Skin of body (tissue), 2 donors: ENCODE data around the gene IQGAP3. TPM values are rescaled to one million over a fixed set of nuclear protein-coding genes. Genes with fewer than 3 reads are reported as not detected.

Source experiments
- DNase-seq: peaks from one replicate; lab custom pipeline; 2025; lab: John Stamatoyannopoulos, UW
- total RNA-seq: library from RNA; depleted of rRNA; stranded (reverse); fragments of >200 nt; gene quantifications from one replicate; pipeline ENCODE4 v1.2.3, GENCODE V29; 2014

The IQGAP3 gene
- total RNA-seq, 1 donor from 2014 or later: 8.6 TPM

DNA sequence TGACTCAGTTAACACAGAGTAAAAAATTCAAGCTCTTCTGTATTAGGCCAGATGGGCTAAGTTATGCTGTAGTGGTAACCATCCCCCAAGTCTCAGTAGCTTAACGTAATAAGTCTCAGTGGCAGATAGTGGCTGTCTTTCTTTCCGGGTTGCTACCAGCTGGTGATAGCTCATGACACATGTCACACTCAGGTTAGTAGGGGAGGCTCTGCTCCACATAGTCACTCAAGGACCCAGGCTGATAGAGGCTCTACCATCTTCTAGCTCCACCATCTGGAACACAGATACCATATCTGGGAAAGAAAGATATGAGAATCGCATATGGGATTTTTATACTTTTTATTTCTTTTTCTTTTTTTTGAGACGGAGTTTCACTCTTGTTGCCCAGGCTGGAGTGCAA is 55.5 kb downstream of the IQGAP3 start:
- DNase-seq: no peak

DNA sequence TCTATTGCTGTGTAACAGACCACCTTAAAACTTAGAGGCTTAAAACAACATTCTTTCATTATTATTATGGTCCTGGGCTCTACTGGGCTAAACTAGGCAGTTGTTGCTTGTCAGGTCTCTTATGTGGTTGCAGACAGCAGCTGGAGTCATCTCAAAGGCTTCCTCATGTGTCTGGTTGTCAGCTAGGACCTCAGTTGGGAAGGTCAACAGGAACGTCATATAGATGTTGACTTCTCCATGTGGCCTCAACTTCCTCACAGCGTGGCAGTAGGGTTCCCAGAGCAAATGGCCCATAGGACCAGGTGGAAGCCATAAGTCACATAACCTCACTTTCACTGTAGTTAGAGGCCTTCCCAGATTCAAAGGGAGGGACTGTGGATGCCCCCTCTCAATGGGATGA is 56.4 kb downstream of the IQGAP3 start:
- no peak for DNase-seq

DNA sequence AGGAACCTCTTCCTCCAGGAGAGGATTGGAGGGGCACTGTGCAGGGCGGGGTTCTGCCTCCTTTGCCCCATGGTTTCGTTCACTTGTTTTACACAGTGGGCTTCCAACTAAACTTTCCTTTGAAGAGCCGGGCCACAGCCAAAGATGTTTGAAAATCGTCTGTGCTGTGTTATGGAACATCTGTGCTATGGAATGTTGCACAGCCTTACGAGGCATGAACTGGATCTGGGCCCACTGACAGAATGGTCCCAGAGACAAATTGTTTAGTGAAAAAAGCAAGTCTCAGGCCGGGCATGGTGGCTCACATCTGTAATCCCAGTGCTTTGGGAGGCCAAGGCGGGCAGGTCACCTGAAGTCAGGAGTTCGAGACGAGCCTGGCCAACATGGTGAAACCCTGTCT is 59.2 kb downstream of the IQGAP3 start:
- DNase-seq: peak; percentile 37

DNA sequence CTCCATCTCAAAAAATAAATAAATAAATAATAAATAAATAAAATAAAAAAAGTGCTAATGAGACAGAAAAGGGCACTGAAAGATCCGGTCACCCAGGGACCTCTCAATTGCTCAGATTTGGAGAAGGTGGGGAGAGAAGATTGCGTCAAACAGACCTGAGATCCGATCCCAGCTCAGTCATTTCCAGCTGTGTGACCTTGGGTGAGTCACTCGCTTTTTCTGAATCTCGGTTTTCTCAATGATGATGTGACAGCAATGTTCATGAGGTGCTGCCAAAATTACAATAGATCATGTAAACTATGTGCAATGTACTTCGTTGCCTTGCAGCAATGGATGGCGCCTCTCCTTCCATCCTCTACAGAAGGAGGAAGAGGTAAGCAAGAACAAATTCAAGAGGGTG is 60.7 kb downstream of the IQGAP3 start:
- no peak for DNase-seq

DNA sequence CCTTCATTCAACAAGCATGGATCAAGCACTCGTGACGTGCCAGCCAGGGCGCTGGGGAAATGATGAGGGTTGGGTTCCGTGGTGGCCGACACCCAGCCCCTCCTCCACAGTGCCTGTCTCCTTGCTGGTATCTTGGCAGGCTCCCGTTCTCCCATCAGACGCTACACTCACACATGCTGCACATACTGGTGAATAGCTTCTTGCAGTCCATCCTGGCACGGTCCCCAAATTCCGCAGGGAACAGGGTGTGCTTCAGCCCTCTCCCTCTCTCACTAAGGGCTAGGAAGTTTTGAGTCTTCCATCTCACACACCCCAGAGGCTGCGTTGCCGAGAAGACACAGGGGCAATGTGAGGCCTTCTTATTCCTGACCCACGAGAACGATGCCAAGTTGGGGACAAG is 61.7 kb downstream of the IQGAP3 start:
- DNase-seq: peak; percentile 15

DNA sequence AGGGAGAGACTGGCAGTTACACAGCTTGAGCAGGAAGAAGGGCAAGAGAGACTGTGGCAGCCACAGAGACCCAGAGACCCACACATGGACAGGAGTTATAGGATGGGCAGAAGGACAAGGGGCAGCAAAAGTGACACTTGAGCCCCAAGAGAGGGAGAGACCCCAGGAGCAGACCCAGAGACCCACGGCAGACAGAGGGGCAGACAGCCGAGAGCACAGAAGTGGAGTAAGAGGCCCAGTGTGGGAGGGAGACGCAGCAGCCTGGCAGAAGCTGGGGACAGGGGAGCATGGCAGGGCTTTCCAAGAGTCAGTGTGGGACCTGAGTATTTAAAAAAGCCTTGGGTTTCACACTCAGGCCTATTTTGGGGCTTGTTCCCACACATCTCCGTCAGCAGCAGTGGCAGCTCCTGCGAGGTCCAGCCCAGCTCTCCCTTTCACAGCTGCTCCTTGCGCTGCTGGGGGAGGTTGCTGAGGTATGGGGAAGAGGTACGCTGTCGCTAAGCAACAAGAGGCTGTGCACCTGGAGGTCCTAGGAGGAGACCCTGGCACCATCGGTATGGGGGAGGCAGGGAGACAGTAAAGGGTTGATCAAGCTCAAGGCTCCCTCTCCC is 62.8 kb downstream of the IQGAP3 start:
- no peak for DNase-seq

DNA sequence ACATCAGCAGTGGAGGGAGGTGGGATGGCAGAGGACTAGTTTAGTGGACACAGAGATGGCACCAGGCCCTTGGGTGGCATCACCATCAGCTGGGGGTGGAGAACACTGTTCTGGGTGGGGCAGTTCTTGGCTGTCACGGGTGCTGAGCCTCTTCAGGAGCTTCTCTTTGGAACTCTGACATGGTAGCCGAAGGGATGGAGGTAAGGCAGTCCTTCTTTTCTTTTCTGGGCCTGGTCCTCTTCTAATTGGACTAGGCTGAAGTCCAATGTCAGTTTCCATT is 63.5 kb downstream of the IQGAP3 start:
- no peak for DNase-seq

DNA sequence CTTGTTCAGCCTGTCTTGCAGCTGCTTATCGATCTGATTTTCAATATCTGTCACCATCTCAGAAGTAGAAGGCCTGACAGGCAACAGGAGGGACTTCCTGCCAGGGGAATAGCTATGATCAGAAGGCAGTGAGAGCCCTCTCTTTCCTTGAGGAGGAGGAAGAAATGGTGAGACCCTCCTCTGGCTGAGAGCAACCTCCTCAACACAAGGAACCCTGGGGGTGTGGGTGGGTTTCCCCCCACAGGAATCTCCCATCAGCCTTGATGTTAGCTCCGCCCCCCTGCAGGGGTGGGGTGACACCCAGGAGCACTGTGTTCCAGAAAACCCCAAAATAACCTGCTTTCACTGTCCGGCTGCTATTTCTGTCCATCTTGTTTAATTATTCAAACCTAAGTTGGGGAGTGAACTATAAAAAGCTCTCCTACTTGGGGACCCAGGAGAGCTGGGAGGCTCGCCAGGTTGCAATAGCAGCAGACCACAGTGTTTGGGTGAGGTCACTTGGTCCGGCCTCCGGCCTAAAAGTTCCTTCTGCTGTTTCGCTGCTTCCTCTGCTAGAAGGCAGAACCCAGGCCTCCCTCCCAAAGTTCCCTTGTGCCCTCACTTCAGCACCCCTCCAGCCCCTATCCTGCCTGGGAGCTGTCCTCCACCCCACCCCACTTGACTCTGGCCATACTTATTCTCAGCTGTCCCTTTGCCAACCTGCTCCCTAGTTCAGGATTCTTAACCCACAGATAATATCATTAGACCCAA is 64.0 kb downstream of the IQGAP3 start:
- no peak for DNase-seq

DNA sequence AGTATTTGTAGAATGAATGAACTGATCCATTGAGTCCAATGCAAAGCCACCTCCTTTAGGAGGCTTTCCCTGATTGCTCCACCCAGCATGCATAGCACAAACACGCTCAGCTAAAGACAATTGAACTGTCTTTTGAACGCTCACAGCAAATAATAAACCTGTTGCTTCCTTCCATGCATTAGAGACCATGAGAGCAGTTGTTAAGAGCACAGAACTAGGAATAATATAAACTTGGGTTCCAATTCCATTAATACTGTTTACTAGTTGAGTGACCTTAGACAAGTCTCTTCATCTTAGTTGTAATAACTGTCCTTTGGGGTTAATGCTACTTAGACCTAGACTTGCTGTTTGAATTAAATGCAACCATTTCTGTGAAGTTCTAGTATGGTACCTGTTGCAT is 65.9 kb downstream of the IQGAP3 start:
- DNase-seq: no peak

DNA sequence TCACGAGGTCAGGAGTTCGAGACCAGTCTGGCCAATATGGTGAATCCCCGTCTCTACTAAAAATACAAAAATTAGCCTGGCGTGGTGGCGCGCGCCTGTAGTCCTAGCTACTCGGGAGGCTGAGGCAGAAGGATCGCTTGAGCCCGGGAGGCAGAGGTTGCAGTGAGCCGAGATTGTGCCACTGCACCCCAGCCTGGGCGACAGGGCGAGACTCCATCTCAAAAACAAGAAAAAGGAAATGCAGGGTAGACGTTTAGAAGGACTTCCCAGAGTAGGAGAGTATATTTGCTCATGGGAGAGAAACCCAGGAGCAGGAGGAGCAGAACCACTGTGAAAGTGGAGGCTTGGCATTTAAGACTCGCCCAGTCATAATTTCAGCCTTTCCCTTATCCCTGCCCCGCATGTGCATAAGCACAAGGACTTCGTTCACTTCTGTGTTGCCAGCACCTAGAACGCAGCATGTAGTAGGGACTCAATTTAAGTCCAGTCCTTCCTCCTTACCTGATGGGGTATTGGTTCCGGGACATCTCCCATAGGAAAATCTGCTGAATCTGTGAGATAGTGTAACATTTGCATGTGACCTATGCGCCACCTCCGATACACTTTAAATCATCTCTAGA is 66.6 kb downstream of the IQGAP3 start:
- no peak for DNase-seq

DNA sequence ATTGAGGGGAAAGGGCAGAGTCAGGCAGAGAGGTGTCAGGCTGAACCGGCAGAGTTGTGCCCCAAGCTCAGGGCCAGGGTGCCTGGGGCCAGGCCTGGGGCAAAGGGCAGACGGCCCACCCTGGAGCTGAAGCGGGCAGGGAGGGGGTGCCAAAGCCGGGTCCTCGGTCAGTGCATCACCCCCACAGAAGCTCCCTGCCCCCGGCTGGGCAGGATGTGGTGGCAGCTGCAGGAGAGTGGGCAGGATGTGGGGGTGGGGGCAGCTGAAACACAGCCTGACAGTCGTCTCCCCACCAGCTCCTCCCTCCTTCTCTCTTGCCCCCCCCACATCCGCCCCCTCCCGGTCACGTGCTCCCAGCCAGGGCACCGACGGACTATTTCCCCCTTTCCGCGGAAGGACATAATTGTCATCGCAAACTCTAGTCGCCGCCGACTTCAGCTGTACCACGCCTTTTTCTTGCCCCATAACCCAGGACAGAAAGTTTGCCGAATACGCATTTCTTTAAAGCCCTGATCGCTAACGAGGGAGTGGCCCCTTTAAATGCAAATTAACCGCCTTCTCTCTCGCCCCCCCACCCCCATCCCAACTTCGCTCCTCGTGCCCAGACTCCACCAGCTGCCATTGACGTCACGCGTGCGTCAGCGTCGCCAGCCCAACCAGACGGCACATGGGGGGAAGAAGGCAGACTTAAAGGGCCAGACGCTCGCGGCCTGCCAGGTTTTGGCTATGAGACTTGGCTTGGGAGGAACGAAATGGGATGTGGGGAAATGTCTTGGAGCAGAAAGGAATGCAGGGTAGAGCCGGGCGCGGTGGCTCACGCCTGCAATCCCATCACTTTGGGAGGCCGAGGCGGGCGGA is 67.3 kb downstream of the IQGAP3 start:
- peak; percentile 98 for DNase-seq

DNA sequence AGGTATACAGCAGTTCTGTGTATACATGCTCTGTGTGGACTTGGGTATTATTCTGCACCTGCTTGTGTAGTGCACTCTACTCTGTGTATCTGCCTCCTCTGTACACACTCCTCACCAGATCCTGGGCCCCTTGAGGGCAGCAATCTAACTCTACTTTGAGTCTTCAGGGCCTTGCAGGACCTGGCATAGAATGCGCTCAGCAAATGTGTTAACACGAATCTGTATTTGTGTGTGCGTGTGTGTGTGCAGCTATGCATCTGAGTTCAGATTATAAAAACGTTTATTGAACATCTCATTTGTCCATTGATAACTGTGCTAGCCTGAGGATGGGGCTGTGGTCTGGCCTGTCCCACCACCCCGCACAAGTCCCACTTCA is 67.9 kb downstream of the IQGAP3 start:
- no peak for DNase-seq

DNA sequence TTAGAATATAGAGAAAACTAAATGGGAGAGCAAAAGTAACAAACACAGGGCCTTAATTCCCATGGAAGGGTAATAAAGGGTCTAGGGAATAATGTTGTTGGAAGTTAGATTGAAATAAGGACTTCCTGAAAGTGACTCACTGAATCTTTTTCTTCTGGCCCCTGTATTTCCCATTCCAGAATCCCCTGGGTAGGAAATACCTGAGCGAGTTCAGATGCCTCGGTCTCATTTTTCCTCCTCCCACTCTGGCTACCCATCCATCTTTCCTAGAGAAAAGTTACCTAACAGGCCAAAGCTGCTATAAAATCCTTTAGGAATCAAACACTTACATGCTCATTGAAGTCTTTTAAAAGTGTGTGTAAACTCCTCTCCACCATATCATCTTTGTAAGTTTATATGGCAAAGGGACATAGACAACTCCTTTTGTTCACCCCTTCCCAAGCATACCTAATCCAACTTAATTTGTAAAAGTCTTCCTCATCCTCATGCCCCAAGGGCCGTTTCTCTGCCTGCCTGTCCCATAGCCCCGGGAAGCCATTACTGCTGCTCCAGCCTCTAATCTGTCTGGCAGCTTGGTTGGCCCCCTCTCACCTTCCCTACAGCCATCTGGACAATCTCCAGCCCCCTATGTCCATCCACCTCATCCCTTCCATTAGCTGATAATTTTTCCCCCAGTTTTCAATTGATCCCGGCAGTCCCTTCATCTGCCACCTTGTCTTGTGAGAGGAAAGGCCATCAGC is 68.5 kb downstream of the IQGAP3 start:
- no peak for DNase-seq

DNA sequence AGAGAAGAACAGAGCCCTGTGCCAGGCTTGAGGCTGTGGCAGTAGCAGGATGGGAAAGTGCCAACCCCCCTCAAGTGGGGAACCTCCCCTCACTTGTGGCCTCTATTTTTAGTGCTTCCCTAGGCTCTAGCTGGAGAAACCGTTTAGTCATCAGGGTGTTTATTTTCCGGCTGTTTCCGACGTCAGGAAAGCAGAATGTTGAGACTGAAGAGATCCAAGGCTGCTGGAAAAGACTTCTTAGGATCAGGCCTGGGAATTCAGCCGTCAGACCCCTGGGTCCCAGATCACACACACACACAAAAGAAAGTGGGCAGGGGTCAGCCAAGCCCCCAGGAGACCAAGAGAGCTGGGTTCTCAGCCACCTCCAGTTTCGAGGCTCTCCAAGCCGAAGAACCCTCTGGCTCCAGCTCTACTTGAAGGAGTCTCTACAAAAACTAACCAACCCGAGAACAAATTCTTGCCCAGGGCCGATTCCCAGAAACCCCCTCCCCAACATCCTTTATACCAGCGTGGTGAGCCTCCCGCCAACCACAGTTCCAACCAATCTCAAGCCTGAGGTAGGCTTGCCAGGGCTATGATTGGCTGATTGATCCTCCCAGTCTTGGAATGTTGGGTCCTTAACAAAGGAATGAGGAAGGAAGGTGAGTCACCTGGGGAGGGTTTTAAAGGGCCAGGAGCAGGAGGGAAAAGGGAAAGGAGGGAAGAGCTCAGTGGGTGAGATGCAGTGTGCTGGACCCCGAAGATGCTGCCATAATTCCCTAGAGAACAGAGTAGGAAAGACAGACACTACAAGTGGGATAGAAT is 69.3 kb downstream of the IQGAP3 start:
- DNase-seq: peak; percentile 75

DNA sequence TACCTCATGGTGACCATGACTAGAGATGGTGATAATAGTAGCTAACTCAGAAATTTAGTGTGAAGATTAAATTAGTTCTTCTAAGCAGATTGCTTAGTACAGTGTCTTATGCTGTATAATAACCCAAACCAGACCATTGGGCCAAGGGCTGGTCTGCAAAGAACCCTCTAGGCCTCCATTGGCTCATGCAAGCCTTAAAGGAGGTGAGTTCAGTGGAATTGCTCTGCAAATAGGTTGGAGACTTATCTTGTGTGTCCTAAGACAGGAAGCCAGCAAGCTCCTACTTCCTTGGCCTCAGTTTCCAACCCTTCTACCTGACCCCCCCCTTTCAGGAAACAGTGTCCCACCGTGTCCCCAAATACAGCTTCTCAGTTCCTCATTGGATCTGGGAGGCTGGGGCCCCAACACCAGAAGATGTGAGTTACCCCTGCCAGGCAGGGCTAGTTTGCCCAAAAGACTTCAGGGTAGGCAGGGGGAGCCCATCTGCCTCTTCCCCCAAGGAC is 69.9 kb downstream of the IQGAP3 start:
- no peak for DNase-seq

DNA sequence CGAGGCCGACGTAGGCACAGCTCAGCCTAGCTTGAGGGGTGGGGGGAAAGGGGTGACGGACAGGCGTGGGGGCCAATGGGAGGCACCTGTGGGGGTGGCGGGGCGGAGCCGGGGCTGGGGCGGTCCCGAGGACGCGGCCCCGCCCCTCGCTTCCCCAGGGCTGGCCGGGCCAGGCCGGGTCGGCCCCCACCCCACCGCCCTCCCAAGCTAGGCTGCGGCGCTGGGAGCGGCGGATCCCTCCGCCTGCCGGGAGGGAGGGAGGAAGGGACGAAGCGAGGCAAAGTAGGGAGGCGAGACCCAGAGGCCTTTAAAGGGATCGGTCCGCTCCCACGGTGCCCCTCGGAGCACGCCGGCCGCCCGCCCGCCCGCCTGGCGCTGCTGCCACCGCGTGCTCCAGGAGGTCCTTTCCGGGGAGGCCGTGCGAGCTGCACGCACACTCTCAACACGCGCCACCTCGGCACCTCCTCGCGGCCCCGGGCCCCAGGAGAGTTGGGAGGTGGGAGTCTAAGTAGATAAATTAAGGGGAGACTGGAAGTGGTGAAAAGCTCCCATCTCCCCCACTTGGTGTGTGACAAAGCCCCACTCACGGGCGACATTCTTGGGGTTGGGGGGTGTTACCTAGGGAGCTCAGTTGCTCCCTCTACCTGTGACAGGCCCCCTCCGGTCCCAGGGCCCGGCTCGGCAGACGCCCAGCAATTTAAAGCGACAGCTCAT is 71.4 kb downstream of the IQGAP3 start:
- DNase-seq: peak; percentile 99

DNA sequence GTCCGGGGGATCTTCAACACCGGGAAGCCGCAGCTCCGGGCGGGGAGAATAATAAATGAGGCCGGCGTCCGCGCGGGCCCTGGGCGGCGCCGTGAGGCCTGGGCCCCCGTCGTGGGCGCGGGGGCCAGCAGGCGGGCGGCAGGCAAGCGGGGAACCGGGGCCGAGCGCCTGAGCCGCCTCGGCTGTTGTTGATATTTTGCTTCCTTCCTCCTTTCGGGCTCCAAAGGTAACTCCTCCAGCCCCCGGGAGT is 71.9 kb downstream of the IQGAP3 start, which contains the start of gene MEF2D:
TSS of gene MEF2D (minus strand) at position 233 of the 250 bp plus-strand sequence. CDS start 17,483 bp downstream, outside the sequence.
- DNase-seq: no peak

DNA sequence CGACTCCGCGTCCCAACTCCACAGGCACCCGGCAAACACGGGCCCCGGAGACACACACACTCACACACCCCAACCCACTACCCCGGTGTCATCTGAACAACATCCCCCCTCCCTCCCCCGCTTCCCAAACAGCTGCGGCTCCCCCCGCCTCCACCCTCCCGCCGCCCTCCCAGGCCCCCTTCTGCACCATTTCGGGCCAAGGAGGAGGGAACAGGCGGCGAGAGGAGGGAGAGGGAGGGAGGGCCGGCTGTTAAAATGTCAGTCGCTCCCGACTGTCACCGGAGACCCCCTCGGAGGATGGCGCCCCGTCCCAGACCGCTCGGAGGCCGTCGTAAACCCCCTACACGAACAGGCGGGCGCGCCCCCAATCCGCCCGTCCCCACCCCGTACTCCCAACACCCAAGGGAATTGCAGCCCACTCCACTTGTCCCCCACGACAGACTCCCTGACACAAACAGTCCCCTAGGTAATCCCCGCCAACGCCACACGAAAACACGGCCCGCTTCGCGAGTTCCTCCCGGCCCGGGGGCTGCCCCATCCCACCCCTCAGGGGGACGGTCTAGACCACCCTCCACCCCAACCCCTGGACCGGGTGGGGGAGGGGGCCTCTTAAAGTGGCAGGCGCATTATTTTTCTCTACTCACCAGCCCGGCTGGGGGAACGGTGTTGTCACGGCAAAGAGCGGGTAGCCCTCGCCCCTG is 72.4 kb downstream of the IQGAP3 start:
- peak; percentile 86 for DNase-seq

DNA sequence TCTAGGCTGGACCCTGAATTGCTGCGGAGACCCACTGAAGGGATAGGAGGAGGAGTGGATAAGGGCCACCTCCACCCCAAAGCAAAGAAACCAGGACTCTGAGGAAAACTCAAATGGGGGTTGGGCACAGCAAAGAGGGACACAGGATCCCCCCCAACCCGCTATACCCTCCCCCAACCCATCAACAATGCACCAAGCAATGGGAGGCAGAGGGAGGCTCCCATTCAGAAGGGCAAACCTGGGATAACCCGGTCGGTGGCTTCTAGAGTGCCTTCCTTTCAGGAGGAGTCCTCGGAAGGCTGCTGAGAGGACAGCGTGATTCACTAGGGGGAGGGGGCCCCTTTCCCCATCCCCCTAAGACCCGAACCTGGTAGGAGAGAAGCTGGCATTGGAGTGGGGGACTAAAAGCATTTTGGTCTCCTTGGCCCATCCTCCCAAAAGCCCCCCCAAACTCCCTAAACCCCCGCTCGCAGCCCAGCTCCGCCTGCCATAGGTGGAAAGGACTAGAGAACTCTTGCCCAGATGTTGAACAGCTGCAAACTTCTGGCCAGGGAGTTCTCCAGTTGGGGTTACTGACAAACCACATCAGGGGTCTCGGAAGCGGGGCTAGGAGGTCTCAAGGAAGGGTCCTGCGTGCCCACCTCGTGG is 73.0 kb downstream of the IQGAP3 start:
- DNase-seq: peak; percentile 86
